Measurements from ENCODE around the gene ADH7. TPM values are rescaled to one million over a fixed set of nuclear protein-coding genes. Genes with fewer than 3 reads are reported as not detected.

Gene ADH7
- total RNA-seq, 1 experiment from 2014 or later = not detected

- no TSS peak for BruUV-seq (replicated peaks)
- DNase-seq (ENCODE audit: low read depth, low spot score) (no peak), ATAC-seq (no peak)
- no peaks in the 10 kb centered on the region for H3K9me3 ChIP-seq (ENCODE audit: control insufficient read depth in 1 of 2, insufficient read depth in 1 of 2, low read depth in 1 of 2, low read length in 2 of 2)
- CTCF ChIA-PET = interaction anchor here (1.3 kb wide), 1 partner anchor 395 kb away, joined by 4 read pairs; no protein-coding TSS in a partner anchor
- POLR2A ChIA-PET = no interaction called here
- H2AFZ ChIP-seq (ENCODE audit: low read depth, low read length, poor library complexity, severe bottlenecking) = no peak overlapping the region
- intact Hi-C loops (cut with micrococcal nuclease) = loop anchor here (5.0 kb wide), 1 partner anchor 394 kb away; no protein-coding TSS in a partner anchor
- no peak overlapping the region for H3K4me3 ChIP-seq (replicated peaks in 1 of 2; ENCODE audit: low read depth in 1 of 2, low read length in 2 of 2)
- no peak overlapping the region for H3K27ac ChIP-seq (ENCODE audit: low read depth, low read length)
- H3K9me2 ChIP-seq (ENCODE audit: insufficient read depth) = no peaks in the 10 kb centered on the region; the same call in 1 of the 2 replicates
- no peak for TF ChIP-seq POLR2AphosphoS5 (IDR thresholded peaks at IDR 0.05; ENCODE audit: low read depth, low read length)
- no peak for TF ChIP-seq ZFX (IDR thresholded peaks at IDR 0.05)
- no peak for TF ChIP-seq ELF1 (IDR thresholded peaks at IDR 0.05; ENCODE audit: borderline replicate concordance, low read depth)
- no peak for TF ChIP-seq CTCF (IDR thresholded peaks at IDR 0.05 in 2 of 3, conservative IDR thresholded peaks at IDR 0.05 in 1 of 3; ENCODE audit: borderline replicate concordance in 1 of 3, insufficient read depth in 1 of 3, low read depth in 2 of 3, low read length in 2 of 3)
- TF ChIP-seq, protein P1, sequence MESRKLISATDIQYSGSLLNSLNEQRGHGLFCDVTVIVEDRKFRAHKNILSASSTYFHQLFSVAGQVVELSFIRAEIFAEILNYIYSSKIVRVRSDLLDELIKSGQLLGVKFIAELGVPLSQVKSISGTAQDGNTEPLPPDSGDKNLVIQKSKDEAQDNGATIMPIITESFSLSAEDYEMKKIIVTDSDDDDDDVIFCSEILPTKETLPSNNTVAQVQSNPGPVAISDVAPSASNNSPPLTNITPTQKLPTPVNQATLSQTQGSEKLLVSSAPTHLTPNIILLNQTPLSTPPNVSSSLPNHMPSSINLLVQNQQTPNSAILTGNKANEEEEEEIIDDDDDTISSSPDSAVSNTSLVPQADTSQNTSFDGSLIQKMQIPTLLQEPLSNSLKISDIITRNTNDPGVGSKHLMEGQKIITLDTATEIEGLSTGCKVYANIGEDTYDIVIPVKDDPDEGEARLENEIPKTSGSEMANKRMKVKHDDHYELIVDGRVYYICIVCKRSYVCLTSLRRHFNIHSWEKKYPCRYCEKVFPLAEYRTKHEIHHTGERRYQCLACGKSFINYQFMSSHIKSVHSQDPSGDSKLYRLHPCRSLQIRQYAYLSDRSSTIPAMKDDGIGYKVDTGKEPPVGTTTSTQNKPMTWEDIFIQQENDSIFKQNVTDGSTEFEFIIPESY (IDR thresholded peaks at IDR 0.05; ENCODE audit: extremely low read depth, insufficient replicate concordance, low read length) = no peak
- TF ChIP-seq CEBPB (IDR thresholded peaks at IDR 0.05; ENCODE audit: low read depth) = no peak
- TF ChIP-seq CBX3 (IDR thresholded peaks at IDR 0.05; ENCODE audit: low read depth) = no peak
- TF ChIP-seq TCF7L2 (IDR thresholded peaks at IDR 0.05; ENCODE audit: borderline replicate concordance, extremely low read depth, insufficient read depth, insufficient read length) = no peak
- no peak for TF ChIP-seq ATF3 (IDR thresholded peaks at IDR 0.05)
- TF ChIP-seq EZH2phosphoT487 (IDR thresholded peaks at IDR 0.05; ENCODE audit: borderline replicate concordance) = no peak
- no peak for TF ChIP-seq POLR2A (IDR thresholded peaks at IDR 0.05; ENCODE audit: borderline replicate concordance, extremely low read depth, insufficient read depth, insufficient read length)
- TF ChIP-seq, protein P2, sequence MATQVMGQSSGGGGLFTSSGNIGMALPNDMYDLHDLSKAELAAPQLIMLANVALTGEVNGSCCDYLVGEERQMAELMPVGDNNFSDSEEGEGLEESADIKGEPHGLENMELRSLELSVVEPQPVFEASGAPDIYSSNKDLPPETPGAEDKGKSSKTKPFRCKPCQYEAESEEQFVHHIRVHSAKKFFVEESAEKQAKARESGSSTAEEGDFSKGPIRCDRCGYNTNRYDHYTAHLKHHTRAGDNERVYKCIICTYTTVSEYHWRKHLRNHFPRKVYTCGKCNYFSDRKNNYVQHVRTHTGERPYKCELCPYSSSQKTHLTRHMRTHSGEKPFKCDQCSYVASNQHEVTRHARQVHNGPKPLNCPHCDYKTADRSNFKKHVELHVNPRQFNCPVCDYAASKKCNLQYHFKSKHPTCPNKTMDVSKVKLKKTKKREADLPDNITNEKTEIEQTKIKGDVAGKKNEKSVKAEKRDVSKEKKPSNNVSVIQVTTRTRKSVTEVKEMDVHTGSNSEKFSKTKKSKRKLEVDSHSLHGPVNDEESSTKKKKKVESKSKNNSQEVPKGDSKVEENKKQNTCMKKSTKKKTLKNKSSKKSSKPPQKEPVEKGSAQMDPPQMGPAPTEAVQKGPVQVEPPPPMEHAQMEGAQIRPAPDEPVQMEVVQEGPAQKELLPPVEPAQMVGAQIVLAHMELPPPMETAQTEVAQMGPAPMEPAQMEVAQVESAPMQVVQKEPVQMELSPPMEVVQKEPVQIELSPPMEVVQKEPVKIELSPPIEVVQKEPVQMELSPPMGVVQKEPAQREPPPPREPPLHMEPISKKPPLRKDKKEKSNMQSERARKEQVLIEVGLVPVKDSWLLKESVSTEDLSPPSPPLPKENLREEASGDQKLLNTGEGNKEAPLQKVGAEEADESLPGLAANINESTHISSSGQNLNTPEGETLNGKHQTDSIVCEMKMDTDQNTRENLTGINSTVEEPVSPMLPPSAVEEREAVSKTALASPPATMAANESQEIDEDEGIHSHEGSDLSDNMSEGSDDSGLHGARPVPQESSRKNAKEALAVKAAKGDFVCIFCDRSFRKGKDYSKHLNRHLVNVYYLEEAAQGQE (IDR thresholded peaks at IDR 0.05; ENCODE audit: low read depth) = no peak
- TF ChIP-seq FOSL1 (IDR thresholded peaks at IDR 0.05; ENCODE audit: low read depth) = no peak
- TF ChIP-seq SRF (IDR thresholded peaks at IDR 0.05; ENCODE audit: low read depth) = no peak
- TF ChIP-seq EGR1 (IDR thresholded peaks at IDR 0.05; ENCODE audit: low read depth) = no peak
- H3K9ac ChIP-seq (ENCODE audit: low read length) = no peak overlapping the region
- no peaks in the 10 kb centered on the region for H3K36me3 ChIP-seq (ENCODE audit: control insufficient read depth in 1 of 2, insufficient read depth in 2 of 2, low read length in 2 of 2)
- no peaks in the 10 kb centered on the region for H3K79me2 ChIP-seq (ENCODE audit: insufficient read depth, low read length)
- H4K20me1 ChIP-seq (ENCODE audit: insufficient read depth) = no peaks in the 10 kb centered on the region
- no peak overlapping the region for H3K4me2 ChIP-seq (ENCODE audit: low read length)
- no peaks in the 10 kb centered on the region for H3K4me1 ChIP-seq (ENCODE audit: control insufficient read depth in 1 of 2, insufficient read depth in 2 of 2, low read length in 2 of 2)
- H3K27me3 ChIP-seq (ENCODE audit: insufficient read depth, low read length) = no peaks in the 10 kb centered on the region
- RAD21 ChIA-PET (ENCODE audit: low non-redundant PET in 1 of 2, low total read pairs in 2 of 2, uncharacterized antibody in 2 of 2, unreplicated experiment in 2 of 2) = no interaction called here
These were observed 22.0 kb downstream of the ADH7 start for GRCh38 chr4:99413140-99413539.

All from HCT116 (cell line).